ENCODE measurements around the gene CNNM3. TPM values are rescaled to one million over a fixed set of nuclear protein-coding genes. Genes with fewer than 3 reads are reported as not detected.

CNNM3 gene
- total and polyA plus RNA-seq, 12 donors, result 6.7 to 42.4 (median 15.8) TPM

DNA sequence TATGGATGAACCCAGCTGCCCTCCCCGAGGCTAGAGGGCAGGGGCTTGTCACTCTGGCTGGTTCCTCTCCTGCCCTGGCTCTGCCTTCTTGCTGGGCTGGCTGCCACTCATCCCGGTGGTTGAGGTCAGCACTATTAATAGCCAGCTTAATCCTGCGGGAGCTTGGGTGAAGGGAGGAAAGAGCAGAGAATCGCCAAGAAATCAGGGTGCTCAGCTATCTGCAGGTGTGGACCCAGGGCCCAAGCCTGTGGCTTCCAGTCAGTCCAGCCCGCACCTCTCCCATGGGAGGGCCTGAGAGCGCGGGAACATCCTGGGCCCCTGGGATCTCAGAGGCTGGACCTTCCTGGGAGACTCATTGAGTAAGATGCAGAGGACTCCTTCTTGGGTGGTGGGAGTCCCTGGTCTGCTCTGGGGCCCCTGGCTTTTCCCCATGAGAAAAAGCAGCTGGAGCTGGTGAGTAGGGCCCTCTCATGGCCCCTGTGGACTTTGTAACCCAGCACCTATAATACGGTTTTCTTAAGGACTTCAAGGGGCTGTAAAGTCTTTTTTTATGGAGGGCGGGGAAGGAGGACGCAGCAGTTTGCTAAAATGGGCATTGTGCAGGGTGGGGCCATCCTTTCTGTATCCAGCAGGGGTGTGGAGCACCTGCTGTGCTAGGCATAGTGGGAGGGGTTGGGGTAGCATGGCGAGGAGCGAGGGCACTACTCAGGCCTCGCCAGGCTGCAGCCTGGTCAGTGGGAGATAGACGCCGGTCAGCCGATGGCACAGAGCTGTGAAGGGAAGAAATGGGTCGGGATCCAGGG is 27.4 kb upstream of the CNNM3 start:
- peak overlapping the region in 2 of 5 donors; percentile 43 to 49 for H3K27ac ChIP-seq
- WGBS, 4 donors, result 72 to 77% (median 74%) methylated on average over 14 to 17 of the region's 17 CpGs

DNA sequence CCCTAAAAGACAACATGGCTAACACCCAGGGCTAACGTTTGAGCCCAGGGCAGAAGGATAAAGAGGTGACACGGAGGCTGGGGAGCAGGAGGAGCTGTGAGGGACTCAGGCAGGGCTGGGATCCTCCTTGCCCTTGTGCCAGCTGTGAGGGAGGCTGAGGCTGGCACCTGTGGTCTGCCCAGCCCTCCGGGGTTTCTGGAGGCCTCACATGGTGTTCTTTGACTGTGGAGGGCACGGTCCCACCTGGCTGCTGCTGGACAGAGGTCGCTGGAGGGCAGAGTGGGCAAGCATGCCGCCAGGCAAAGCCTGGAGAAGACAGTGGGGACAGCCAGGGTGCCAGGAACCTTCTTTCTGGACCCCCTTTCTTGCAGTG is 26.8 kb upstream of the CNNM3 start:
- no peak for DNase-seq
- intact Hi-C loops (cut with DNase I), result no loop called here
- 91 to 97% (median 93%) methylated on average over 4 to 6 of the region's 6 CpGs for WGBS, 4 donors

More for the DNA sequence above, 27.4 kb upstream of the CNNM3 start:
- no peak overlapping the region for H3K4me3 ChIP-seq
- H3K9me3 ChIP-seq (replicated peaks in 1 of 3), result no peaks in the 10 kb centered on the region
- H3K4me1 ChIP-seq (replicated peaks in 1 of 2), result peaks cover 14 to 30% of the 10 kb centered on the region in 2 donors
- no peak for TF ChIP-seq POLR2A (IDR thresholded peaks at IDR 0.05)
- TF ChIP-seq, protein P1, sequence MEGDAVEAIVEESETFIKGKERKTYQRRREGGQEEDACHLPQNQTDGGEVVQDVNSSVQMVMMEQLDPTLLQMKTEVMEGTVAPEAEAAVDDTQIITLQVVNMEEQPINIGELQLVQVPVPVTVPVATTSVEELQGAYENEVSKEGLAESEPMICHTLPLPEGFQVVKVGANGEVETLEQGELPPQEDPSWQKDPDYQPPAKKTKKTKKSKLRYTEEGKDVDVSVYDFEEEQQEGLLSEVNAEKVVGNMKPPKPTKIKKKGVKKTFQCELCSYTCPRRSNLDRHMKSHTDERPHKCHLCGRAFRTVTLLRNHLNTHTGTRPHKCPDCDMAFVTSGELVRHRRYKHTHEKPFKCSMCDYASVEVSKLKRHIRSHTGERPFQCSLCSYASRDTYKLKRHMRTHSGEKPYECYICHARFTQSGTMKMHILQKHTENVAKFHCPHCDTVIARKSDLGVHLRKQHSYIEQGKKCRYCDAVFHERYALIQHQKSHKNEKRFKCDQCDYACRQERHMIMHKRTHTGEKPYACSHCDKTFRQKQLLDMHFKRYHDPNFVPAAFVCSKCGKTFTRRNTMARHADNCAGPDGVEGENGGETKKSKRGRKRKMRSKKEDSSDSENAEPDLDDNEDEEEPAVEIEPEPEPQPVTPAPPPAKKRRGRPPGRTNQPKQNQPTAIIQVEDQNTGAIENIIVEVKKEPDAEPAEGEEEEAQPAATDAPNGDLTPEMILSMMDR (IDR thresholded peaks at IDR 0.05), result no peak
- DNase-seq, result peak; percentile 62 to 85 (median 76)
- no peaks in the 10 kb centered on the region for H3K27me3 ChIP-seq
- intact Hi-C loops (cut with DNase I), result no loop called here
- no peaks in the 10 kb centered on the region for H3K36me3 ChIP-seq (replicated peaks in 1 of 2)

DNA sequence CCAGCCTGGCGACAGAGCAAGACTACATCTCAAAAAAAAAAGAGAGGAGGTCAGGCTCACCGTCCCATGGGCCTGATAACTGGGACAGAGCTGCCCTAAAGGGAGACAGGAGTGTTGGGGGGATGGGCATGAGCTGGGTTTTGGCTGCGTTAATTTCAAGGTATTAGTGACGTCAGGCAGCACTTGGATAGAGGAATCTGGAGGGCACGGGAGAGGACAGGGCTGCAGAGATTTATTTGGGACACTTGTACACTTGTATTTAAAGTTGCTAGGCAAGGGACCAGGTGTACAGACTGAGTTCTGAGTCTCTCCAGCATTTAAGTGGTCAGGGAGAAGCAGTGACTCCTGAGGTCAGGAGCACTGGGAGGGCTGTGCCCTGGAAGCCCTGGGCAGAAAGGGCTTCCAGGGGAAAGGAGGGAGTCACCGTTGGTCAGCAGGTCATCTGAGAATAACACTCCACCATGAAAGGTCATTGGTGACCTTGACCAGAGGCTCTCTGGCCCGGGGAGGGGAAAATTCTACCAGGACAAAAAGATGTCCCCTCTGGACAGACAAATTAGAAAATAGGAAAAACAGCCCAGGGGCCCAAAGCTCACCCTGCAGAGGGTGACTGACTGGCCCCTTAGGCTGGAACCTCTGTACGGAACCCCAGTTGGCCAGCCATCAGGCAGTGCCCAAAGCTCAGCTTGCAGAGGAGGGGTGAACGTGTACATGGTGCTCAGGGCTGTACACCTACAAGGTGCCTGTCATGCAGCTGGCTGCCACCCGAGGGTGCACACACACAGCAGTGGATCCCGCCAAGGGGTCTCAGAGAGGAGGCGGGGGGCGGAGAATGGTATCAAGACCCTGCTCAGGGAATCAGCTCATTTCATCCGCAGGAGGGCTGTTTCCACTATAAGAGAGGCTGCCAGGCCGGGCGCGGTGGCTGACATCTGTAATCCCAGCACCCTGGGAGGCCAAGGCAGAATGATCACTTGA is 23.0 kb upstream of the CNNM3 start:
- intact Hi-C loops (cut with DNase I), result no loop called here

More for the DNA sequence above, 26.8 kb upstream of the CNNM3 start:
- Histone ChIP-seq H3K36me3 (replicated peaks in 1 of 2) (no peaks in the 10 kb centered on the region), H3K4me3 (no peak overlapping the region), H3K27me3 (no peaks in the 10 kb centered on the region), H3K9me3 (replicated peaks in 1 of 3) (no peaks in the 10 kb centered on the region), H3K4me1 (replicated peaks in 1 of 2) (peaks cover 14 to 30% of the 10 kb centered on the region in 2 donors), H3K27ac (no peak overlapping the region)
- no peak for TF ChIP-seq POLR2A (IDR thresholded peaks at IDR 0.05)
- TF ChIP-seq, protein P1 (IDR thresholded peaks at IDR 0.05), result no peak

More for the DNA sequence above, 23.0 kb upstream of the CNNM3 start:
- TF ChIP-seq POLR2A (IDR thresholded peaks at IDR 0.05), result no peak
- TF ChIP-seq, protein P1 (IDR thresholded peaks at IDR 0.05), result no peak
- peaks cover 7 to 13% of the 10 kb centered on the region in 2 donors for H3K4me1 ChIP-seq (replicated peaks in 1 of 2)
- 80 to 83% (median 82%) methylated on average over 16 to 17 of the region's 17 CpGs for WGBS, 4 donors
- DNase-seq, result peak in 1 of 7 donors; percentile 20
- no peaks in the 10 kb centered on the region for H3K27me3 ChIP-seq
- no peaks in the 10 kb centered on the region for H3K9me3 ChIP-seq (replicated peaks in 1 of 3)
- peaks cover 0 to 5% of the 10 kb centered on the region in 2 donors for H3K36me3 ChIP-seq (replicated peaks in 1 of 2)
- no peak overlapping the region for H3K27ac ChIP-seq
- no peak overlapping the region for H3K4me3 ChIP-seq

Data from adrenal gland (tissue), 12 donors.